Measurements from ENCODE around the gene ELK3. TPM values are rescaled to one million over a fixed set of nuclear protein-coding genes. Genes with fewer than 3 reads are reported as not detected.

The ELK3 gene
- polyA plus RNA-seq, 1 of the 3 experiments (the other 2 are of a cell fraction) = 33.8 TPM

GRCh38 chr12:96146747-96147146 lies 47.4 kb upstream of the ELK3 start (continued):
- no peak for TF ChIP-seq PBX3 (IDR thresholded peaks at IDR 0.05)
- no peak for TF ChIP-seq RXRA (IDR thresholded peaks at IDR 0.05; ENCODE audit: borderline replicate concordance, low read depth)
- no peak for TF ChIP-seq TAF1 (IDR thresholded peaks at IDR 0.05; ENCODE audit: borderline replicate concordance, low read depth, low read length)
- no peak for TF ChIP-seq MAX (IDR thresholded peaks at IDR 0.05; ENCODE audit: low read depth)
- no peak for TF ChIP-seq MXI1 (IDR thresholded peaks at IDR 0.05; ENCODE audit: low read depth, low read length)
- no peak for TF ChIP-seq USF2 (IDR thresholded peaks at IDR 0.05; ENCODE audit: borderline replicate concordance, low read depth, low read length)
- TF ChIP-seq GATA2 (CRISPR knock-in tag; IDR thresholded peaks at IDR 0.05) = no peak
- TF ChIP-seq RAD21 (IDR thresholded peaks at IDR 0.05; ENCODE audit: low read length) = no peak
- no peak for TF ChIP-seq ELF1 (IDR thresholded peaks at IDR 0.05)
- TF ChIP-seq NFIC (IDR thresholded peaks at IDR 0.05; ENCODE audit: borderline replicate concordance) = no peak
- no peak for TF ChIP-seq SIN3A (IDR thresholded peaks at IDR 0.05; ENCODE audit: borderline replicate concordance, low read depth, low read length)

- Histone ChIP-seq H4K20me1 (ENCODE audit: insufficient read depth) (no peaks in the 10 kb centered on the region), H3K27ac (ENCODE audit: low read depth in 2 of 2, low read length in 1 of 2) (no peak overlapping the region), H3K9me2 (no peaks in the 10 kb centered on the region), H3K79me2 (ENCODE audit: insufficient read depth) (no peaks in the 10 kb centered on the region), H2AFZ (ENCODE audit: low read depth) (no peak overlapping the region), H3K9ac (no peak overlapping the region), H3K9me3 (no peaks in the 10 kb centered on the region), H3K4me2 (no peak overlapping the region), H3K4me3 (ENCODE audit: low read depth in 2 of 2, low read length in 1 of 2) (no peak overlapping the region), H3F3A (replicated peaks; ENCODE audit: insufficient read depth) (no peaks in the 10 kb centered on the region), H3K36me3 (replicated peaks in 1 of 2; ENCODE audit: control insufficient read depth in 1 of 2, insufficient read depth in 2 of 2, low read length in 1 of 2) (no peaks in the 10 kb centered on the region), H3K27me3 (ENCODE audit: insufficient read depth) (no peaks in the 10 kb centered on the region), H3K4me1 (ENCODE audit: control insufficient read depth in 1 of 2, insufficient read depth in 2 of 2, low read depth in 1 of 2, low read length in 1 of 2) (peaks cover 0 to 2% of the 10 kb centered on the region in 2 experiments; a peak in 1 of 4 replicates)
- no peak for DNase-seq
- WGBS (ENCODE audit: low lambda C conversion rate) = 77% methylated on average over 2 of the region's 5 CpGs
- CTCF ChIA-PET = interaction anchor here (1.1 kb wide), 1 partner anchor 10 kb away, joined by 4 read pairs; no protein-coding TSS in a partner anchor
- POLR2A ChIA-PET = no interaction called here
- no peak for TF ChIP-seq MAX (IDR thresholded peaks at IDR 0.05; ENCODE audit: low read depth)
- TF ChIP-seq NRF1 (IDR thresholded peaks at IDR 0.05; ENCODE audit: low read depth, low read length) = no peak
- TF ChIP-seq NFIC (IDR thresholded peaks at IDR 0.05; ENCODE audit: borderline replicate concordance) = no peak
- TF ChIP-seq FOSL2 (IDR thresholded peaks at IDR 0.05; ENCODE audit: borderline replicate concordance, low read depth) = no peak
- no peak for TF ChIP-seq RXRA (IDR thresholded peaks at IDR 0.05; ENCODE audit: borderline replicate concordance, low read depth)
- no peak for TF ChIP-seq USF1 (IDR thresholded peaks at IDR 0.05; ENCODE audit: borderline replicate concordance, low read depth)
These were observed 43.7 kb upstream of the ELK3 start for GRCh38 chr12:96150442-96150841.

Measured in SK-N-SH (cell line).